IPS-11a (cell line): ENCODE results near the gene PLXNA1.

Experiments
- H3K4me3 ChIP-seq: one replicate; pipeline ENCODE4 v1.5.1; 2013; ENCODE audit warnings: low read depth, low read length, control low read depth

Gene PLXNA1

DNA sequence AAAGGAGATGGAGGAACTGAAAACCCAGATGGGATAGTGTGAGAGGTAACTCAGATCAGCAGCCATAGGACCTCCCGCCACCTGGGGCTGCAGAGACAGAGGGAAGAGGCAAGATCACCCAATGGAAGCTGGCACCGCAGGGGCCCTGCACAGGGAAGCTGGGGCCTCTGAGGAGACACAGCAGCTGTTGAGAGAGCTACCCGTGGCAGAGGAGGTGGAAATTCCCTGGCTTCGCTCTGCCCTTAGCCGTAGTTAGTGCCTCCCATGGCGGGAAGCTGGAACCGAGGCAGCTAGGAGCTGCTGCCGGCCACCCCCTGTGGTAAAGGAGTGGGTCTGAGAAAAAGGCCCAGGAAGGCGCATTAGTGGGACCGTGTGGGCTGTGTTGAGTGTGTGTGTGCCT, 18.0 kb upstream of the PLXNA1 start:
- no peak overlapping the region for H3K4me3 ChIP-seq

DNA sequence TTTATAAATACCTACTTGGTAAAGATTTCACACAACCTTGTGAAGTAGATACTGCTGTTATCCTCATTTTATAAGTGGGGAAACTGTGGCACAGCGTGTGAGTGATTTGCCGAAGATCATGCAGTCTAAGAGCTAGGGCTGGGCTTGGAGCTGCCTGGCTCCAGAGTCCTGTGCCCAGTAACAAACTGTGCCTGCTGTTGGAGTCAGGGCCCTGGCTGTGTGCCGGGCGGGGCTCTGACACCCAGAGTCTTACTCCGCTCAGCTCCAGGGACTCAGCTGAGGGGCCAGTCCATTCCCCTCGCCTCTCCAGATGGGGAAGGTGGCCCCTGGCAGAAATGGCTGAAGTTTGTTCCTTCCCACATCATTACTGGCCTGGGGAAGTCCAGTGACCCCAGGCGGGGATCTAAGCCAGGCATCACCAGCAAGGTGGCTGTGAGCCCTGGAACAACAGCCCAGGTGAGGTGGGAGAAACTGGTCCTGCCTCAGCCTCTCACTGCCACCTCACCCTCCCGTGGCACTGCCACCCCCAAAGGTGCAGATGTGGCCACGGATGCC, 17.3 kb upstream of the PLXNA1 start:
- H3K4me3 ChIP-seq = no peak overlapping the region

DNA sequence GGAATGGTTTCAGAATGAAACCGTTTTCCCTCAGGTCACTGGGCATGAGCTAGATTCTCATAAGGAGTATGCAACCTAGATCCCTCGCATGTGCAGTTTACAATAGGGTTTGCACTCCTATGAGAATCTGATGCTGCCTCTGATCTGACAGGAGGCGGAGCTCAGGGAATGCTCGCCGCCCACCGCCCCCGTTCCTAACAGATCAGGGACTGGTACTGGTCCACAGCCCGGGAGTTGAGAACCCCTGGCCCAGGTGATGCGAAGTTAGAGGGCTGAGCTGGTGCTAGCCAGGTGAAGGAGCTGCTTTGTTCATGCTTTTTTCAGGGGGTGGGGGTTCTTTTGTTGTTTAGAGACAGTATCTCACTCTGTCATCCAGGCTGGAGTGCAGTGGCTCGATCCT, 15.5 kb upstream of the PLXNA1 start:
- H3K4me3 ChIP-seq = no peak overlapping the region

DNA sequence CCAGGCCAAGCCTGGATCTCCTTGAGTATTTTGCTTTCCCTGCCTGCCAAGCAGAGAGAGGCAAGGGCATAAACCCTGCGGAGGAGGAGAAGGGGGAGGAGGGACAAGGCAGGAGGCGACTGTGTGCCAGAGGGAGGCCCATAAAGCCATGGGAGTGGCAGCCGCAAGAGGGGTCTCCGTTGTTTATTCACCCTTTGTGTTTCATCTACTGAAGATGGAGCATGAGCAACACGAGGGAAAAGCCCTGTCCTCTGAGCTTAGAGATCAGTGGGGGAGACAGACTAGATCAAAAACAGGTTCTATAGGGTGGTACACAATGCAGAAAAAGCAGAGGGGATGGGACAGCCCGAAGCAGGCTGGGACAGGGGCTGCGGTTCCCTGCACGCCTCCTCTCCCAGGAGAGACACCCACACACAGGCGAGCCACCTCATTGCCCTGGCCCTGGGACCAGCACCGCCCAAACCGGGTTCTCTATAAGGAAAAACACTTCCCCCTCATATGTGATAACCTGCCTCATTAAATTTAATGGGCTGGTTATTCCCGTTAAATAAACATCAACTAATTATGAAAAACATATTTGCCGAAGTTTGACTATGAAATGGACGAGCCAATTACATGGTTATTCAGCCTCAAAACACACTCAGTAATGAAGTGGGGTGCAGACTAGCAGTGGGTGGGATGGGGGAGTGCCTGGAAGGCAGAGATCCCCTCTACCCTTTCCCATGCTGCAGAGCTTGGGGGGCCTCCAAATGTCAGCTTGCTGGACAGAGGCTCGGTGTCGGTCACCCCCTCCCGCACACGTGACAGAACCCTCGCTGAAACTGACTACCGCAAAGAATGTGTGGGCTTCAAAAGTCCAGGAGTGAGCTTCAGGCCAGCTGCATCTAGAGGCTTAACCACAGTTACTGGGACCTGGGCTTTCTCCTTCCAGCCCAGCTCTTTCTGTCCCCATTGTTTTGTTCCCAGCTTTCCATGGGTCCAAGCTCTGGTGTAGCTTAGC, 14.2 kb upstream of the PLXNA1 start:
- H3K4me3 ChIP-seq = no peak overlapping the region

DNA sequence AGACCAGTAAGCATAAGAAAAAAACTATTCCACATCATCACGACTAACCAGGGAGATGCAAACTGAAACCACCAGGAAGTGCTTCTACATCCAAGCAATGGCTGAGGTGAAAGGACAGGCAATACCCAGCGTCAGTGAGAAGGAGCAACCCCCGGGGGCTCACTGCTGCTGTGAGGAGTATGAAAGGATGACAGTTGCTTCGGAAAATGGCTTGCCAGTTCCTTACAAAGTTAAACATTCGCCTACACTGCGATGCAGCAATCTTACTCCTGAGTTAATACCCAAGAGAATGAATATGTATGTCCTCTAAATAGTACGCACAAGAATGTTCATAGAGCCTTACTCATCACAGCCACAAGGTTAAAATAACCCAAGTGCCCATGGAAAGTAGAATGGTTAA, 13.3 kb upstream of the PLXNA1 start:
- H3K4me3 ChIP-seq = no peak overlapping the region

DNA sequence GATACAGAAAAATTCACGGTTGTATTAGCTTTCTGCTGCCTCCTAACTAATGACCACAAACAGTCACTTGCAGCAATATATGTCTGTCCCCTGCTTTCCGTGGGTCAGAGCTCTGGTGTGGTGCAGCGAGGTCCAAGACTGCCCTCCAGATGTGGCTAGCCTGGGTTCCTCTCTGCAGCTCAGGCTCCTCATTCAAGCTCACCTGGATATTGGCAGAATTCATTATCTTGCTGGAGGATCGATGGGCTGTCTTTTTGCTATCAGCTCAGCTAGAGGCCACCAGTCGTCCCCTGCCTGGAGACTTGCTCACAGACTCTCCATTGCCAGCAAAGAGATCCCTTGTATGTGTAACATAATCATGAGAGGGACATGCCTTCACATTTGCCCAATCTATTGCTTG, 12.8 kb upstream of the PLXNA1 start:
- no peak overlapping the region for H3K4me3 ChIP-seq

DNA sequence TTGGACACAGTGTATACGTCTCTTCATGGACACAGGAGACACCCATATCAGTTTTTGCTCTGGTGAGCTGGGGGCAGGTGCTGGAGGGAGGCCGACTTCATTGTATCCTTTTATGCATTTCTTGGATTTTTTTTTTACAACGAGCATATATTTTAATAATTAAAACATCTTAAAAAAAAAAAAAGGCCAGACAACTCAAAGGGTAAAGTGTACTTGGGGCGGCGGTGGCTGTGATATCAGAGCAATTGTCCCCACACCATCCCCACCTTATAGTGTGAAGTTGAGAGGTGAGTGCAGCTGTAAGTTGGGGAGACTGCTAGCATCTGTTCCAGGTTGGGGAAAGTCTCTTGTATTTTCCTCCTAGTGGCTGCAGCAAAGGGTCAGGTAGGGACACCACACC, 12.0 kb upstream of the PLXNA1 start:
- H3K4me3 ChIP-seq = no peak overlapping the region

DNA sequence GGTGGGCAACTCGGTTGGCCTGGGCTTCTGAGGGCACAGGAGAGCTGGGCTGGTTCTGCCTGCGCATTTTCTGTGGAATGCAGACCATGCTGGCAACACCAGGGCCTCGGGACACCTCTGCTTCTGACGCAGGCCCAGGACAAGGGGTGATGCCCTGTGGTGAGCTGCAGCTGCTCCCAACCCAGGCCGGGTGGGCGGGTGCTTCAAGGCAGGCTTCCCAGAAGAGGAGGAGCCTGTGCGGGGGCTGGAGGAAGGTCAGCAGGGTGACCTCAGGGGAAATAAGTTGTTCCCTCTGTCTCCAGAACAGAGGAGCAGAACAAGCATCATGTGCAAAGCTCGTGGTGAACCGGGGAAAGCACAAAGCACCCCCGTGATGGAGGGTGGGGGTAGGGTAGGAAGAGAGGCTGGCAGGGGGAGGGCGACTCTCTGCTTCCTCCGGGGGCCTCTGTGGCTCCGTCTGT, 11.0 kb upstream of the PLXNA1 start:
- H3K4me3 ChIP-seq = no peak overlapping the region

DNA sequence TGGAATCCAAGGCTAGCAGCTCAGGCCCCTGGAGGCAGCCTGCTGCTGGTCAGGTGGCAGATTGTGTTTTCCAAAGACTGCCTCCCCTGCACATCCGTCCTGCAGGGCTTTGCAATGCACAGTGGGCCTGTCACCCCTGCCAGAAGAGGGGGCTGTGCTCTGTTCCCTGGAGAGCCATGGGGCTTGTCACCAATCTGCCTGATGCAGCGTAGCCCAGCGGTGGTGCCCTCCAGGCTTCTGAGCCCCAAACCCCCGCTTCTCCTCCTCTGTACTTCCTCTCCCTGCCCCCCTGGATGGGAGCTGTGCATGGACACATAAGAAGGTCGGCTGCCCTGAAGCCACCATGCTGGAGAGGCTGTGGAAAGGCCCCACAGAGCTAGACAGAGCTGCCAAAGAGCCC, 10.0 kb upstream of the PLXNA1 start:
- H3K4me3 ChIP-seq = no peak overlapping the region

DNA sequence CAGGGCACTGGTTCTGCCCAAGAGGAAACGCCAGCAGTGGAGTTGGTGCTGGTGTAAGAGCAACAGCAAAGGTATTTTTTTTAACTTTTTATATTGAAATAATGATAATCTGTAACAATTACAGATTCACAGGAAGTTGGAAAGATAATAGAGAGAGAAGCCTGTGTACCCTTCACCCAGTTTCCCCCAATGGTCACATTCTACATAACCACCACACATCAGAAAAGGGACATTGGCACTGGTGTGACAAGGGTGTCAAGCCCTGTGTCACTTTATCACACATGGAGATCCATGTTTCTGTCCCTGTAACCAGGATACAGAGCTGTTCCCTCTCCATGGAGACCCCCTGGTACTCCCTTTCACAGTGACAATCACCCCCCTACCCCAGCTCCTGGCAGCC, 9.1 kb upstream of the PLXNA1 start:
- no peak overlapping the region for H3K4me3 ChIP-seq

DNA sequence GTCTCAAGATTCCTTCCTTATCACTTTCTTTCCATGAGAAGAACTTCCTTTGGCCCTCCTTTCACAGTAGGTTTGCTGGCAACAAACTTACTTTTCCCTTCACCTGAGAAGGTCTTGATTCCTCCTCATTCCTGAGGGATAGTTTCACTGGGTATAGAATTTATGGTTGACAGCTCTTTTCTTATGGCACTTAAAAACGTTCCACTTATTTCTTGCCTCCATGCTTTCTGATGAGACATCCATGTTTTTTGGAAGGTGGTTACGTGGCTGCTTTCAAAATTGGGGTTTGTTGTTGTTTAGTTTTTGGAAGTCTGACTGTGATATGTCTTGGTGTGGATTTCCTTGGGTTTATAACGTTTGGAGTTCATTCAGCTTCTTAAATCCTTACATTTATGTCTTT, 8.2 kb upstream of the PLXNA1 start:
- no peak overlapping the region for H3K4me3 ChIP-seq

DNA sequence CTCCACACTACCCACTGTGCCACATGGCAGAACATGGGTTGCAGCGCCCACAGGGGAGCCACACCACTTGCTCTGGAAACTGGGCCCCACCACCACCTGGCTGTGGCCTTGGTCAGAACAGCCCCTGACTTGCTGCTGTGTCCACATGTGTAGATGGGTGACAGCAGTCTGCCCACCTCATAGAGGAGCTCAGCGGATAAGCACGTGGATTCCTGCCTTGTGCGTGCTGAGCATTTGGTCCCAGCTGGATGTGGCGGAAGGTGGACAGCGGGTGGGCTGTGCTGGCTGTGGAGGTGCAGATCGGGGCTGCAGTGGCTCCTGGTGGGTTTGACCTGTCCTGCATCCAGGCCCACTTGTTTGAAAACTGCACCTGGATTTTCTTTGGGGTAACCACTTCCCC, 6.0 kb upstream of the PLXNA1 start:
- H3K4me3 ChIP-seq = no peak overlapping the region

DNA sequence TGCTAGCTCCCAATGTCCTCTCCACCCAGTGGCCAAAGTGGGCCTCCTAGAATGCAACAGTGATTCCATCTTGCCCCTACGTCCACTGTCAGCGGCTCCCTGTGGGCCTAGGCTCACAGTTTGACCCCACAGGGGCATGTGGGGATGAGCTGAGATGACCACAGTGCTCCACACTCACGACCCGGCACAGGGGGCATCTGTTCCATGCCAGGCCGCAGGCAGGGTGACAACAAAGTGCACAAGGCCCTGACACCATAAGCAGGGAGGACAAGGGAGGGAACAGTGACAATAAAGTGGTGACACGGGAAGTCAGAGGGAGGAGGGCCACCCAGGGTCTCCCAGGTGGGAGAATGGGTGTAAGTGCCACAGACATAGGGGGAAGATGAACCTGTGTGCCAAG, 5.1 kb upstream of the PLXNA1 start:
- no peak overlapping the region for H3K4me3 ChIP-seq

DNA sequence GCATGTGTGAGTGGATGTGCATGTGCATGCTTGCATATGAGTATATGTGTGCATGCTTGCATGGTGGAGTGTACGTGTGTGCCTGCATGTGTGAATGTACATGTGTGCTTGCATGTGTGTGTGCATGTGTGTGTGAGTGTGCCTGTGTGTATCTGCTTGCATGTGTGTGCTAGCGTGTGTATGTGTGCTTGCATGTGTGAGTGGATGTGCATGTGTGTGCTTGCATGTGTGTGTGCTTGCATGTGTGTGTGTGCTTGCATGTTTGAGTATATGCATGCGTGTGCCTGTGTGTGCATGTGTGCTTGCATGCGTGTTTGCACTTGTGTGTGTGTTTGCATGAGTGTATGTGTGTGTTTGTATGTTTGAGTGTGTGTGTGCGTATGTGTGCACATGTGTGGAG, 4.6 kb upstream of the PLXNA1 start:
- no peak overlapping the region for H3K4me3 ChIP-seq

DNA sequence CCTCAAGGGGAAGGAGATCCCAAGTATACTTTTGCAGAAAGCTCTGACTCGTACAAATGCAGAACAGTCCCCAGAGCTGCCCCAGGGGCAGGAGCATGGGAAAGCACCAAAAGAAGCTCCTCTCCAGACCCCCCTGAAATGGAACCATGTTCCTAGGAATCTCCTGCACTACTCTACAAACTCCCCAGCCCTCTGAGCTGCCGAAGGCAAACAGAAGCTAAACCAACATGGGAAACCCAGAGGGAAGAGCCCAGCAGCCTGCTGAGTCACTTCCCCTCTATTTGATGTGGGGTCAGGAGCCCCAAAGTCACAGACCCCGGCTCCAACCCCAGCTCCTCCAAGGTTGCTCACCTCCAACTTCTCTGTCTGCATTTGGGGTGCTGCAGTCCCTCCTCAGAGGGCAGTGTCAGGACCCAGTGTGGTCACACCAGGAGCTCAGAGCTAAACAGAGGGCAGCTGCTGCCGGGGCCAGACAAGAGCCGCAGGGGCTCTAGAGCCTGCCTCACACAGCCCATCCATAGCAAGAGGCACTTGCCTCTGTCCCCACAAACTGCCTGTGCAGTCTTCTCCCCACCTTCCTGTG, 3.8 kb upstream of the PLXNA1 start:
- no peak overlapping the region for H3K4me3 ChIP-seq

DNA sequence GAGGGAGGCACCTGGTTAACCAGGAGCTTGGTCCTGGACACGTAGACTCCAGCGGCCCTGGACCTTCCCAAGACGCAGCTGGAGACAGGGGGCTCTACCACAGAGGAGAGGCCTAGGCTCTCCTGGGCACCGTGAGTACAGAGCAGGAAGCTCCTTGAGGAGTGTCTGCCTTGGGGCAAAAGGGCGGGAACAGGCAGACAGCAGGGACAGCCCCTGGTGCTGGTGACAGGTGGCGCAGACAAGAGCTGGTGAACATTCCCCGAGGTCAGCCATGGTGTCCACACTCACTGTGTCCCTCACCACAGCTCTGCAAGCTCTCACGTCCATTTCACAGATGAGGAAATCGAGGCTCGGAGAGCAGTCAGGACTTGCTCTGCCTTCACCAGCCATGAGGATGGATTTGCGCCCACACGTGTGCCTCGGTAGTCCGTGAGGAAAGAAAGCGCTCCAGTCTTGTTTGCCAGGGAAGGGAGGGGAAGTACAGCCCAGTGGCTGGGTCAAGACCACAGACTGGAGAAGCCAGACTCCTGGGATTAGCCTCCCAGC, 2.6 kb upstream of the PLXNA1 start:
- no peak overlapping the region for H3K4me3 ChIP-seq

DNA sequence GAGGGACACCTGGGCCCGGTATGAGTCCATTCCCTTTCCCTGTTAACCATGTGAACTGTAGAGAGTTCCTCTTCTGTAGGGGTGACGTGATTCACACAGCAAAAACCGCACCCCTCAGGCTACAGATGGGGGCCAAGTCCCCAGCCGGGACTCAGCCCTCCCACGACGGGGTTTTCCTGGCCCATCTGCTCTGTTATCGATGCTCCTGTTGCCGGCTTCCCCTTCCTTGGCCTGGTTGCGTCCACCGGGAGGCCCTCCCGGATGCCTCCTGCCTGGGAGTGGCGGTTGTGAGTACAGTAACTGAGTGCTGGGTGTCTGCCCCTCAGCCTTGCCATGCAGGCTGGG, 817 bp upstream of the PLXNA1 start:
- peak overlapping the region; percentile 43 for H3K4me3 ChIP-seq

DNA sequence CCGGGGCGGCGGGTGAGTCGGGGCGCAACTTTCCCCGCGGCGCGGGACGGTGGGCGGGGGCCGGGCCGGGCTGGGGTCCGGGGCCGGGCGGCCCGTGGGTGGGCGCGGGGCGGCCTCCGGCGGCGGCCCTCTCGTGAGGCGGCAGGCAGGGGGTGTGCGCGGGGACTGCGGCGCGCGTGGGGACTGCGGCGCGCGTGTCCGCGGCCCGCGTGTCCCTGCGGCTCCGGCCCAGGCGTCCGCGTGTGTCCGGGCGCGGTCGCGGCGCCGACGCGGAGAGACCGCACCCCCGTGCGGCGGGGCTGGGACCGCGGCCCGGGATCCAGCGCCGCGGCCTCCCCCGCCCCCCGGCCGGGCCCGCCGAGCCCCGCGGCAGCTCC, 349 bp downstream of the PLXNA1 start:
- H3K4me3 ChIP-seq = peak overlapping the region; percentile 45

DNA sequence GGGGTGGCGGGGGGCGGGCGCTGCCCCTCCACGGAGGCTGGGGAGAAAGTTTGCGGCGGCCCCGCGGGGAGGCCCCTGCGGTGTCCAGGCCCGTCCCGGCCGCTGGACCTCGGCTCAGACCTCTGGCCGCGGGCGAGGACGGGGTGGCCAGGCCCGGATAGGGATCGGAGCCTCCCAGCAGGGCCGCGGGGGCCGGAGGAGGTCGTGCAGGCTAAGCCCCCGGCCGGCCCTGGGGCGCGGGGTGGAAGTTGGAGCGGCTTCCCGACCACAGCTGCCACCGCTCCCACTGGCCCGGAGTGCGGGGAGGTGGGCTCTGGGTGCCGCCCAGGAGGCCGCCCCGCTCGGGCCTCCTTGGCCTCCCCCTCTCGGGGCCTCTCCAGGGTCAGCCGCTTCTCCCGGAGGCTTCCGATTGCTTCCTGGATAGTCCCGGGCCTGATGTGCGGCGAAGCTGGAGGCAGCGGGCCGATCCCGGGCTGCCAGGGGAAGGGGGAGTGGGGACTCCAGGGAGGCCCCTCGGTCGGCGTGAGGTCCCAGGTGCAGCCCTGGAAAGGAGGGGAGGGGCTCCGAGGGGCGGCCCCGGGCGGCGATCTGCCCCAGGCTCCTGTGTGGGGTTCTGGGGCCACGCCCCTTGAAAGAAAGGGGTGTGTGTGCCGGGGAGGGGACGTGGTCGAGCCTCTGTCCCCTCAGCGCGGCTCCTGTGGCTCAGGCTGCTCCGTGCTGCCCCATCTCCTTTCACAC, 907 bp downstream of the PLXNA1 start:
- H3K4me3 ChIP-seq = peak overlapping the region; percentile 45

DNA sequence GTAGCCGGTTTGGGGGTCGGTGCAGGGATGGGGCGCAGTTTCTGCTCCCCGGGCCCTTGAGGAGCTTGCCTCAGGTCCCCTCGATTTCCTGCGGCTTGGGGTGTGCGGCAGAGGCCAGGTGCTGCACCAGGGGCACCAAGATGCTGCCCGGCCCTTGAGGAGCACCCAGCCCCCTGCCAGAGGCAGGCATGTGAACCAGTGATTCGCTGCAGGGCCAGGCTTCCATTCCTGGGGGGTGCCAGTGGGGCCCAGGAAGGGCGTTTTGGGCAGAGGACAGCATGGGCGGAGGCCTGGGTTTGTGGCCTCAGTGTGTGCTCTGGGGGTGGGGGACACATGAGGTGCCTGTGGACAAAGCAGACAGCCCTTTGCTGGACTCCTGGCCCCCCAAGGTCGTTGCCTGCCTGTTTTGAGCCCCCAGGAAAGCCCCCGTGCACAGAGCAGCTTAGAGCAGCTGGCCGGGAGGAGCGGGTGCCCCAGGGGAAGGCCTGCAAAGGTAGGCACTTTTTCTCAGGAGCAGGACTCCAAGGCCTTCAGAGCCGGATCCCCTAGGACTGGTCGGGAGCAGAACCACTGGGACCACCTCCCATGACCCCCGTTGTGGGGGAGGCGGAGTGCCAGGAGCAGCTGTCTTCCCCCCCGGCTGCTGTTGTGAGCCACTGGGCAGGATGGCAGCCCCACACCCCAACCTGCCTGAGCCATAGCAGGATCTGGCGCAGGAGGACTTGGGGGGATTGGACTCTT, 1.6 kb downstream of the PLXNA1 start:
- H3K4me3 ChIP-seq = peak overlapping the region; percentile 45
